Adipocyte (in vitro differentiated cells): ENCODE data around the gene PPP1R37.
"Not testable (repeated sequence)": the region's sequence is repeated elsewhere in the genome, so short reads cannot be mapped to it uniquely, and the experiment has no call there.

Experiments used
- DNase-seq: peaks from one replicate; pipeline ENCODE4 v3.0.0-alpha.2; 2015; ENCODE audit warnings: low read depth
- H3K27me3 ChIP-seq: replicated peaks from 2 replicates; pipeline ENCODE4 v1.7.0; 2013; ENCODE audit warnings: mild to moderate bottlenecking, low read length, moderate library complexity; ENCODE audit not compliant: control insufficient read depth, insufficient read depth
- H3K36me3 ChIP-seq: 2 replicates; pipeline ENCODE4 v1.7.0; 2013; ENCODE audit warnings: low read length, mild to moderate bottlenecking, moderate library complexity; ENCODE audit not compliant: control insufficient read depth, insufficient read depth, severe bottlenecking
- H3K4me1 ChIP-seq: 2 replicates; pipeline ENCODE4 v1.7.0; 2013; ENCODE audit warnings: mild to moderate bottlenecking, low read length, moderate library complexity; ENCODE audit not compliant: control insufficient read depth, insufficient read depth
- H3K4me3 ChIP-seq: 2 replicates; pipeline ENCODE4 v1.7.0; 2013; ENCODE audit warnings: mild to moderate bottlenecking, low read length, moderate library complexity
- H3K9ac ChIP-seq: 2 replicates; pipeline ENCODE4 v1.7.0; 2013; ENCODE audit warnings: mild to moderate bottlenecking, low read length, moderate library complexity
- H3K9me3 ChIP-seq: 2 replicates; pipeline ENCODE4 v1.7.0; 2013; ENCODE audit warnings: mild to moderate bottlenecking, low read length, moderate library complexity; ENCODE audit not compliant: control insufficient read depth

The PPP1R37 gene

GRCh38 chr19:45098521-45099466 is 5.8 kb downstream of the PPP1R37 start:
- H3K9me3 ChIP-seq: no peaks in the 10 kb centered on the region
- no peak for DNase-seq
- peak overlapping the region; percentile 63 for H3K9ac ChIP-seq
- peaks cover 57% of the 10 kb centered on the region for H3K4me1 ChIP-seq
- no peaks in the 10 kb centered on the region for H3K36me3 ChIP-seq
- H3K4me3 ChIP-seq: peak overlapping the region; percentile 59
- no peaks in the 10 kb centered on the region for H3K27me3 ChIP-seq

GRCh38 chr19:45099467-45100191 is 6.7 kb downstream of the PPP1R37 start:
- Histone ChIP-seq H3K27me3 (no peaks in the 10 kb centered on the region), H3K9me3 (no peaks in the 10 kb centered on the region), H3K4me1 (peaks cover 49% of the 10 kb centered on the region), H3K36me3 (no peaks in the 10 kb centered on the region), H3K4me3 (no peak overlapping the region), H3K9ac (peak overlapping the region; percentile 63)
- DNase-seq: no peak

GRCh38 chr19:45100201-45100600 is 7.2 kb downstream of the PPP1R37 start:
- H3K9me3 ChIP-seq: no peaks in the 10 kb centered on the region
- no peak overlapping the region for H3K4me3 ChIP-seq
- no peak for DNase-seq
- H3K4me1 ChIP-seq: peaks cover 43% of the 10 kb centered on the region
- H3K9ac ChIP-seq: no peak overlapping the region
- no peaks in the 10 kb centered on the region for H3K27me3 ChIP-seq
- H3K36me3 ChIP-seq: no peaks in the 10 kb centered on the region

- no peak for DNase-seq
- no peak overlapping the region for H3K4me3 ChIP-seq
- H3K9ac ChIP-seq: peak overlapping the region; percentile 6
- no peaks in the 10 kb centered on the region for H3K9me3 ChIP-seq
- no peaks in the 10 kb centered on the region for H3K36me3 ChIP-seq
- no peaks in the 10 kb centered on the region for H3K27me3 ChIP-seq
- H3K4me1 ChIP-seq: peaks cover 38% of the 10 kb centered on the region
Observed at GRCh38 chr19:45100846-45101252, 7.9 kb downstream of the PPP1R37 start.

GRCh38 chr19:45101806-45102205 is 8.8 kb downstream of the PPP1R37 start:
- H3K4me1 ChIP-seq: peaks cover 34% of the 10 kb centered on the region
- H3K9ac ChIP-seq: no peak overlapping the region
- no peaks in the 10 kb centered on the region for H3K9me3 ChIP-seq
- DNase-seq: no peak
- no peaks in the 10 kb centered on the region for H3K27me3 ChIP-seq
- H3K36me3 ChIP-seq: no peaks in the 10 kb centered on the region
- H3K4me3 ChIP-seq: no peak overlapping the region

GRCh38 chr19:45102481-45102880 is 9.5 kb downstream of the PPP1R37 start:
- Histone ChIP-seq H3K27me3 (no peaks in the 10 kb centered on the region), H3K4me1 (peaks cover 33% of the 10 kb centered on the region), H3K4me3 (no peak overlapping the region), H3K9me3 (no peaks in the 10 kb centered on the region), H3K9ac (no peak overlapping the region), H3K36me3 (no peaks in the 10 kb centered on the region)
- no peak for DNase-seq

GRCh38 chr19:45103156-45103507 is 10.2 kb downstream of the PPP1R37 start:
- H3K4me3 ChIP-seq: no peak overlapping the region
- H3K9me3 ChIP-seq: no peaks in the 10 kb centered on the region
- H3K9ac ChIP-seq: no peak overlapping the region
- peaks cover 27% of the 10 kb centered on the region for H3K4me1 ChIP-seq
- H3K27me3 ChIP-seq: no peaks in the 10 kb centered on the region
- DNase-seq: no peak
- H3K36me3 ChIP-seq: no peaks in the 10 kb centered on the region

GRCh38 chr19:45103508-45104319 is 10.7 kb downstream of the PPP1R37 start:
- Histone ChIP-seq H3K4me3 (no peak overlapping the region), H3K27me3 (no peaks in the 10 kb centered on the region)
- DNase-seq: no peak

GRCh38 chr19:45104658-45105349 is 11.8 kb downstream of the PPP1R37 start:
- Histone ChIP-seq H3K9ac (no peak overlapping the region), H3K4me1 (peaks cover 10% of the 10 kb centered on the region), H3K9me3 (no peaks in the 10 kb centered on the region), H3K36me3 (no peaks in the 10 kb centered on the region), H3K4me3 (no peak overlapping the region), H3K27me3 (no peaks in the 10 kb centered on the region)
- no peak for DNase-seq

More at GRCh38 chr19:45103508-45104319, 10.7 kb downstream of the PPP1R37 start:
- Histone ChIP-seq H3K36me3 (no peaks in the 10 kb centered on the region), H3K9ac (no peak overlapping the region), H3K4me1 (peaks cover 21% of the 10 kb centered on the region), H3K9me3 (no peaks in the 10 kb centered on the region)

- not testable (repeated sequence) for H3K9ac ChIP-seq
Observed at GRCh38 chr19:45106363-45106762, 13.4 kb downstream of the PPP1R37 start.

More at GRCh38 chr19:45106363-45106762, 13.4 kb downstream of the PPP1R37 start:
- not testable (repeated sequence) for H3K9me3 ChIP-seq, DNase-seq, H3K4me1 ChIP-seq, H3K4me3 ChIP-seq, H3K27me3 ChIP-seq, H3K36me3 ChIP-seq
